GM12892 (cell line): ENCODE data around the gene LAMA5.

ENCODE experiments used
- POLR2AphosphoS5 ChIP-seq: IDR thresholded peaks from 2 replicates; pipeline ENCODE4 v1.6.1; 2011; ENCODE audit warnings: low read depth, low read length, control low read depth
- TAF1 ChIP-seq: IDR thresholded peaks from 2 replicates; pipeline ENCODE4 v1.6.1; 2011; ENCODE audit warnings: low read depth, mild to moderate bottlenecking, control low read depth, low read length, borderline replicate concordance

GRCh38 chr20:62355516-62355877 lies 11.6 kb downstream of the LAMA5 start:
- TF ChIP-seq TAF1 (no peak), POLR2AphosphoS5 (no peak)
